ENCODE measurements around the gene SLC4A1AP.

SLC4A1AP gene, protein sequence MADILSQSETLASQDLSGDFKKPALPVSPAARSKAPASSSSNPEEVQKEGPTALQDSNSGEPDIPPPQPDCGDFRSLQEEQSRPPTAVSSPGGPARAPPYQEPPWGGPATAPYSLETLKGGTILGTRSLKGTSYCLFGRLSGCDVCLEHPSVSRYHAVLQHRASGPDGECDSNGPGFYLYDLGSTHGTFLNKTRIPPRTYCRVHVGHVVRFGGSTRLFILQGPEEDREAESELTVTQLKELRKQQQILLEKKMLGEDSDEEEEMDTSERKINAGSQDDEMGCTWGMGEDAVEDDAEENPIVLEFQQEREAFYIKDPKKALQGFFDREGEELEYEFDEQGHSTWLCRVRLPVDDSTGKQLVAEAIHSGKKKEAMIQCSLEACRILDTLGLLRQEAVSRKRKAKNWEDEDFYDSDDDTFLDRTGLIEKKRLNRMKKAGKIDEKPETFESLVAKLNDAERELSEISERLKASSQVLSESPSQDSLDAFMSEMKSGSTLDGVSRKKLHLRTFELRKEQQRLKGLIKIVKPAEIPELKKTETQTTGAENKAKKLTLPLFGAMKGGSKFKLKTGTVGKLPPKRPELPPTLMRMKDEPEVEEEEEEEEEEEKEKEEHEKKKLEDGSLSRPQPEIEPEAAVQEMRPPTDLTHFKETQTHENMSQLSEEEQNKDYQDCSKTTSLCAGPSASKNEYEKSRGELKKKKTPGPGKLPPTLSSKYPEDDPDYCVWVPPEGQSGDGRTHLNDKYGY

GRCh38 chr2:27663285-27664153 is at the start of gene SLC4A1AP, which contains the start of gene SUPT7L:
Gene SLC4A1AP, plus strand, starts transcription at chr2:27663889. Its CDS starts 26 bp downstream, at chr2:27663915.
Gene SUPT7L, minus strand, starts transcription at chr2:27663614. Its CDS starts 1,422 bp downstream, at chr2:27662192.
- H3K9me3 ChIP-seq (ENCODE audit: severe bottlenecking): no peaks in the 10 kb centered on the region
- TF ChIP-seq, protein P1, sequence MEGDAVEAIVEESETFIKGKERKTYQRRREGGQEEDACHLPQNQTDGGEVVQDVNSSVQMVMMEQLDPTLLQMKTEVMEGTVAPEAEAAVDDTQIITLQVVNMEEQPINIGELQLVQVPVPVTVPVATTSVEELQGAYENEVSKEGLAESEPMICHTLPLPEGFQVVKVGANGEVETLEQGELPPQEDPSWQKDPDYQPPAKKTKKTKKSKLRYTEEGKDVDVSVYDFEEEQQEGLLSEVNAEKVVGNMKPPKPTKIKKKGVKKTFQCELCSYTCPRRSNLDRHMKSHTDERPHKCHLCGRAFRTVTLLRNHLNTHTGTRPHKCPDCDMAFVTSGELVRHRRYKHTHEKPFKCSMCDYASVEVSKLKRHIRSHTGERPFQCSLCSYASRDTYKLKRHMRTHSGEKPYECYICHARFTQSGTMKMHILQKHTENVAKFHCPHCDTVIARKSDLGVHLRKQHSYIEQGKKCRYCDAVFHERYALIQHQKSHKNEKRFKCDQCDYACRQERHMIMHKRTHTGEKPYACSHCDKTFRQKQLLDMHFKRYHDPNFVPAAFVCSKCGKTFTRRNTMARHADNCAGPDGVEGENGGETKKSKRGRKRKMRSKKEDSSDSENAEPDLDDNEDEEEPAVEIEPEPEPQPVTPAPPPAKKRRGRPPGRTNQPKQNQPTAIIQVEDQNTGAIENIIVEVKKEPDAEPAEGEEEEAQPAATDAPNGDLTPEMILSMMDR (IDR thresholded peaks at IDR 0.05; ENCODE audit: poor library complexity, severe bottlenecking): peak; percentile 6
- peaks cover 3% of the 10 kb centered on the region for H3K4me1 ChIP-seq (ENCODE audit: insufficient read depth, poor library complexity, severe bottlenecking)
- H3K36me3 ChIP-seq (ENCODE audit: low read depth): peaks cover 61% of the 10 kb centered on the region
- no peaks in the 10 kb centered on the region for H3K27me3 ChIP-seq (ENCODE audit: insufficient read depth, poor library complexity, severe bottlenecking)
- ATAC-seq (ENCODE audit: low read depth) (peak; percentile 84), DNase-seq (ENCODE audit: low spot score) (peak; percentile 69)
- peak within 1 kb of the TSS; percentile 74 for H3K27ac ChIP-seq (ENCODE audit: poor library complexity, severe bottlenecking)
- peak within 1 kb of the TSS; percentile 93 for H3K4me3 ChIP-seq (ENCODE audit: severe bottlenecking)

- TF ChIP-seq, protein P1 (IDR thresholded peaks at IDR 0.05; ENCODE audit: poor library complexity, severe bottlenecking): no peak
- Histone ChIP-seq H3K27ac (ENCODE audit: poor library complexity, severe bottlenecking) (no peak overlapping the region), H3K4me3 (ENCODE audit: severe bottlenecking) (no peak overlapping the region), H3K36me3 (ENCODE audit: low read depth) (peaks cover 78% of the 10 kb centered on the region), H3K27me3 (ENCODE audit: insufficient read depth, poor library complexity, severe bottlenecking) (no peaks in the 10 kb centered on the region), H3K9me3 (ENCODE audit: severe bottlenecking) (no peaks in the 10 kb centered on the region), H3K4me1 (ENCODE audit: insufficient read depth, poor library complexity, severe bottlenecking) (no peaks in the 10 kb centered on the region)
- ATAC-seq (ENCODE audit: low read depth) (no peak), DNase-seq (ENCODE audit: low spot score) (no peak)
These were observed 49.7 kb upstream of the SLC4A1AP start for GRCh38 chr2:27613985-27614384.

DNA sequence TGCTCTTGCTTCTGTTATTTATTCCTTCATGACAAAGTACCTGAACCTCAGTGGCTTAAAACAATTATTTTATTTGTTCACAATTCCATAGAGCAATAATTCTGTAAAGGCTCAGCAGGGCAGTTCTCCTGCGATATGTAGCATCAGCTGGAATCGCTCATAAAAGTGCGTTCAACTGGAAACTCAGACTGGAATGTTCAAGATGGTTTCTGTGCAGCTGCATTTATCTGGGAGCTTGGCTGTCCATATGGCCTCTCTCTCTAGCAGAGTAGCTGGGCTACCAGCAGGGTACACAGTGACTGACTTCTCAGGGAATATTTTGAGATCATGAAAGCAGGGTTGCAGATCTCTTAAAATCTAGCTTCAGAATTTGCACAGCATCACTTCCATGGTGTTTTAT is 48.4 kb upstream of the SLC4A1AP start:
- no peak overlapping the region for H3K4me3 ChIP-seq (ENCODE audit: severe bottlenecking)

GRCh38 chr2:27621524-27621923 is 42.2 kb upstream of the SLC4A1AP start:
- Histone ChIP-seq H3K4me1 (ENCODE audit: insufficient read depth, poor library complexity, severe bottlenecking) (peaks cover 10% of the 10 kb centered on the region), H3K27me3 (ENCODE audit: insufficient read depth, poor library complexity, severe bottlenecking) (no peaks in the 10 kb centered on the region), H3K9me3 (ENCODE audit: severe bottlenecking) (no peaks in the 10 kb centered on the region), H3K4me3 (ENCODE audit: severe bottlenecking) (no peak overlapping the region), H3K27ac (ENCODE audit: poor library complexity, severe bottlenecking) (no peak overlapping the region), H3K36me3 (ENCODE audit: low read depth) (peaks cover 67% of the 10 kb centered on the region)
- DNase-seq (ENCODE audit: low spot score): no peak
- TF ChIP-seq, protein P1 (IDR thresholded peaks at IDR 0.05; ENCODE audit: poor library complexity, severe bottlenecking): no peak
- no peak for ATAC-seq (ENCODE audit: low read depth)

More for the DNA sequence above, 48.4 kb upstream of the SLC4A1AP start:
- ATAC-seq (ENCODE audit: low read depth) (no peak), DNase-seq (ENCODE audit: low spot score) (no peak)
- no peaks in the 10 kb centered on the region for H3K27me3 ChIP-seq (ENCODE audit: insufficient read depth, poor library complexity, severe bottlenecking)
- H3K9me3 ChIP-seq (ENCODE audit: severe bottlenecking): no peaks in the 10 kb centered on the region
- no peaks in the 10 kb centered on the region for H3K4me1 ChIP-seq (ENCODE audit: insufficient read depth, poor library complexity, severe bottlenecking)
- TF ChIP-seq, protein P1 (IDR thresholded peaks at IDR 0.05; ENCODE audit: poor library complexity, severe bottlenecking): no peak
- H3K27ac ChIP-seq (ENCODE audit: poor library complexity, severe bottlenecking): no peak overlapping the region
- H3K36me3 ChIP-seq (ENCODE audit: low read depth): peaks cover 84% of the 10 kb centered on the region
